GM12891 (cell line): ENCODE results near the gene FCAMR.
A peak's percentile ranks its signal among the peaks of the same experiment; 100 is the strongest.

Experiments
- DNase-seq: peaks from one replicate; pipeline ENCODE4 v3.0.0; 2011; ENCODE audit warnings: low spot score; ENCODE audit not compliant: insufficient read length
- FAIRE-seq: peaks from 2 replicates; lab custom pipeline; 2011; peaks lifted over from hg19 to GRCh38; lab: Jason Lieb, UNC
- PAX5 ChIP-seq: IDR thresholded peaks from 2 replicates; pipeline ENCODE4 v1.6.1; 2011; ENCODE audit warnings: low read length, moderate library complexity, mild to moderate bottlenecking; ENCODE audit not compliant: insufficient read depth, severe bottlenecking
- POLR2A ChIP-seq: IDR thresholded peaks from 2 replicates; pipeline ENCODE4 v1.6.1; 2011; ENCODE audit warnings: low read depth, low read length, control low read depth
- POLR2AphosphoS5 ChIP-seq: IDR thresholded peaks from 2 replicates; pipeline ENCODE4 v1.6.1; 2011; ENCODE audit warnings: low read depth, low read length, control low read depth
- POU2F2 ChIP-seq: IDR thresholded peaks from 2 replicates; pipeline ENCODE4 v1.6.1; 2011; ENCODE audit warnings: low read depth, mild to moderate bottlenecking, control low read depth, low read length, moderate library complexity
- SPI1 ChIP-seq: IDR thresholded peaks from 2 replicates; pipeline ENCODE4 v1.6.1; 2011; ENCODE audit warnings: low read depth, low read length, control low read depth
- TAF1 ChIP-seq: IDR thresholded peaks from 2 replicates; pipeline ENCODE4 v1.6.1; 2011; ENCODE audit warnings: low read depth, low read length, control low read depth

FCAMR gene

DNA sequence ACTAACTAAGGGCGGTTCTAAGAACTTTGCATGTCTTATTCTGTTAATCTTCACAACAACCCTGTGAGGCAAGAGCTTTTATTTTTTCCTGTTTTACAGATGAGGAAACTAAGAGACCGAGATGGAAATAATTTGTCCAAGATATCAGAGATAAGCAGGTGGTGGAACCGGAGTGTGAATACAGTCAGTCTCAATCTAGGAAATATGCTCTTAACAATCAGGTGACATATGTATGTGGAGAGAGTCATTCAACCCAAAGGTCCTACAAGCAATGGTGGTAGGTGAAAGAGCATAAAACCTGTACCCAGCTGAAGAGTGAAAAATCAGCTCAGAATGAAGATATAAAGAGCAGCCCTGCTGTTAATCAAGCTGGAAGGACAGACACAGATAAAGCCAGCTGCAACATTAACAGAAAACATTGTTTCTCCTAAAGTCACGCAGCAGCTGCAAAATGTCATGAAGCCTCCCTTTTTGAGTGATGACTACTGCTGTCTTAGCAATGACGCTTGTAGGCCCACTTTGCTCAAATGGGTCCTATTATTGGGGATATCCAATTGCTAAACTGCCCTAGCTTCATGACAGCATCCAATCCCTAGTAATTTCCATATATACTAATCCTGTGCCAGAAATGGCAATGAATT, 30.5 kb upstream of the FCAMR start:
- DNase-seq (no peak), FAIRE-seq (no peak)
- TF ChIP-seq POLR2AphosphoS5 (no peak), PAX5 (no peak), POLR2A (no peak), TAF1 (no peak), POU2F2 (no peak), SPI1 (no peak)

DNA sequence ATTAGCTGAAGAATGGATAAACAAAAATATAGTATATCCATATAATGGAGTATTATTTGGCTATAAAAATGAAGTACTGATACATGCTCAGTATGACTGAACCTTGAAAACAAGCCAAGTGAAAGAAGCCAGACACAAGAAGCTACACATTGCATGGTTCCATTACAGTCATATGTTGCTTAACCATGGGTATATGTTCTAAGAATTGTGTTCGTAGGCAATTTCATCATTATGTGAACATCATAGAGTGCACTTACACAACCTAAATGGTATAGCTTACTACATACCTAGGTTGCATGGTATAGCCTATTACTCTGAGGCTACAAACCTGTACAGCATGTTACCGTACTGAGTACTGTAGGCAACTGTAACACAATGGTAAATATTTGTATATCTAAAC, 28.6 kb upstream of the FCAMR start:
- FAIRE-seq (no peak), DNase-seq (no peak)
- no peak for TF ChIP-seq POLR2A
- TF ChIP-seq SPI1, result no peak
- TF ChIP-seq PAX5, result no peak

DNA sequence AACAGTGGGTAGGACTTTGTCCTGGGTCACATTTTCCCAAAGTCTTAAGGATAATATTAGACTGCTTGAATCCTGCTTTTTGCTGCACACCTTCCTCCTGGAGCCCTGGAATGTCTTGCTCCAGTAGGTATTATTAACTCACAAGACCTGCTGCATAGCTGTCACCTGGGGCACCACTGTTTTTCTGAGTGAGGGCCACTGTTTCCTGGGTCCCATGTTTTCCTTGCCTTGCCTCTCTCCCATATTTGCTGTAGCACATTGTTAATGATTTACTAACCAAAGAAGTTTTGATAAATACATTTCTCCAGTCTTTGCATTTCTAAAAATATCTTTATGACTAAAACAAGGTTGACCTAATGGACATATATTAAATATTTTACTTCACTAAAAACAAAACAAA, 22.5 kb upstream of the FCAMR start:
- FAIRE-seq (no peak), DNase-seq (no peak)
- TF ChIP-seq PAX5, result no peak
- no peak for TF ChIP-seq SPI1
- no peak for TF ChIP-seq POLR2A
- TF ChIP-seq POLR2AphosphoS5, result no peak
- no peak for TF ChIP-seq TAF1
- no peak for TF ChIP-seq POU2F2

DNA sequence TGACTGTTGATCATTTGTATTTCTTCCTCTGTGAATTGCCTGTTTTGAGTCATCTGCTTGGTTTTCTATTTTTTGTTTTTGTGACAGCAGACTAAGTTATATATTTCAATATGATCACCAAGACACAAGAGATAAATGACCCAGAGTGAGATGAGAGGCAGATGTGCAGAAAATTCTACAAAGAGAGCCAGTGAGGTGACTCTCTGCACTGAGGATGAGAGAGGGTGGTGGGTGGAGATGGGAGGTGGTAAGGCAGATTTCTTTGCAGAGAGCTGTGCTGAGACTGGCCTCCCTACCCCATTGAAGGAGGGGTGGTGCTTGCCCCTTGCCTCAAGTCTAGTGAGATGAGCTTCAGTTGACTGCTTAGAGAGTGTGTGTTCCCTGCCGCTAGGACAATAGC, 17.6 kb upstream of the FCAMR start:
- TF ChIP-seq SPI1 (no peak), POLR2AphosphoS5 (no peak), POU2F2 (no peak), TAF1 (no peak)
- DNase-seq (no peak), FAIRE-seq (no peak)

DNA sequence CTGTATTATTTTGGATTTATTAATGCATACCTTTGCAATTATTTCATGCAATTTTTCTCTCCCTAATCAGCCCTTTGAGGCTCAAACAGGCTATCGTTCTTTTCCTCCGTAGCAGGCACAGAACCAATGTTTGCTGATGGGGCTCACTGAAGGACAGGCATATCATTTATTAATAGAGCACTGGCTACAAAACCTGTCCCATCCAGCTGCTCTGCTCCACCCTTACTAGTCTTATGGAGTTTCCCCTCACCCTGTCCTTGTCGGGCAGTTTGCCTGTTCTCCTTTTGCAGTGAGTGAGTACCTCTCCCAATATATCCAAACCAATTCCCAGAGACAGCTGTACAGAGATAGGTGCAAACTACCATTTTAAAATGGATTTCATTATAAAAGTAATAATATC, 16.6 kb upstream of the FCAMR start:
- FAIRE-seq, result no peak

DNA sequence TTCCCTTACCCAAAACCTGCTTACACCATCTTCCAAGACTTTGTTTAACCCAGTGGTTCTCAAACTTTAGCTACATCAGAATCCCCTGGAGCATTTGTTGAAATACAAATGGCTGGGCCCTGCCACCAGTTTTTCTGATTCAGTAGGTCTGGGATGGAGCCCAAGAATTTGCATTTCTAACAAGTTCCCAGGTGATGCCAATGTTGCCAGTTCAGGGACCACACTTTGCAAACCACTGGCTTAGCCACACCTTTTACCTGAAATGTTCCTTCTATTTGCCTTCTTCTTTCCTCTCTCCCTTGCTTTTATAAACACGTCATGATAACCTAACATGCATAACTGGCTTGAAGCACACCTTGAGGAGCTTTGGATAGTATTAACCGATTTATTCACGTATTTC, 16.1 kb upstream of the FCAMR start:
- FAIRE-seq (no peak), DNase-seq (no peak)
- no peak for TF ChIP-seq POLR2A
- TF ChIP-seq TAF1, result no peak
- no peak for TF ChIP-seq POLR2AphosphoS5
- TF ChIP-seq PAX5, result no peak
- TF ChIP-seq POU2F2, result no peak

More for the DNA sequence above, 16.6 kb upstream of the FCAMR start:
- no peak for DNase-seq
- TF ChIP-seq POLR2A (no peak), PAX5 (no peak), TAF1 (no peak), SPI1 (no peak)

DNA sequence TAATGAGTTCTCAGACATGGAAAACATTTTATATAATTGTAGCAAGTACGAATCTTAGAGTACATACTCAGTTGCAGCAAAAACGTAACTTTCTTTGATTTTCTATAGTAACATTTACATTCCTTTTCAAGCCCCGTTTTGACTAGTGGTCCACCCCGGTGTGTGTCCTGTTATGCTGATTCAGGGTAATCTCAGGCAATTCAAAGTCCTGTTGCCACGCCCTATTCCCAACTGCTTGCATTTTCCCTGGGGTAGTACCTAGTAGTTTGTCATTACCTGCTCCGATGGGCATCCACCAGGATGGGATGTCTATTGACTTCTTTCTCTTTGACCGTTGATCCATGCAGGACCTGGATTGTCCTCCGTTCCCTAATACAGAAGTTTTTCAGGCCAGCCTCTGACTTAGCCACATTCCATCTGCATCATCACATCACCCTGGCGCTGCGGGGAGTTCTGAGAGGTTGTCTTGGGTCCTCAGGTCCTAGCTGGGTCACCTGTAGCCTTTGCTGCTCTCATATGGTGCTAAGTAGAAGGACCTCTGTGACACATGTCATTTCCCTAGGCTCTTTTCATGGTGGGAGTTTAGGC, 15.0 kb upstream of the FCAMR start:
- TF ChIP-seq POLR2AphosphoS5 (no peak), TAF1 (no peak), POU2F2 (no peak), SPI1 (no peak), POLR2A (no peak)
- DNase-seq (no peak), FAIRE-seq (no peak)

DNA sequence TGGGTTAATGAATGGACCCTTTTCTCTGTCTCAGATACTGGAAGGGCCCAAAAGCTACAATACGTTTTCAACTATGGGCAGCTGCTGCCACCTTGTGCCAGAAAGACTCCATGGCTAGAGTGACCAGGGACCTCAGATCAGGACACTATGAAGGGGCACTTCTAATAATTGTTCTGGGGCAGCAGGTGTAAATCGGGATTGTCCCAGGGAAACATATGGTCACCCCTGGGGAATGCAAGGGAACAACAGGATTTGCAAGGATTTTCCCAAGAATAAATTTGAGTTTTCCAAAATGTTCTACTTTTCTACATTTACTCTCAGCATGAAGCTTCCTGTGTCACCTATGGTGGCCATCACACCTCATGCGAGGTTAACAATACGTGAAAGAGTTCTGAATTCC, 12.0 kb upstream of the FCAMR start:
- DNase-seq, result peak; percentile 28
- peak; percentile 85 for FAIRE-seq
- TF ChIP-seq SPI1 (no peak), TAF1 (no peak), POU2F2 (no peak), PAX5 (no peak), POLR2A (no peak), POLR2AphosphoS5 (no peak)

DNA sequence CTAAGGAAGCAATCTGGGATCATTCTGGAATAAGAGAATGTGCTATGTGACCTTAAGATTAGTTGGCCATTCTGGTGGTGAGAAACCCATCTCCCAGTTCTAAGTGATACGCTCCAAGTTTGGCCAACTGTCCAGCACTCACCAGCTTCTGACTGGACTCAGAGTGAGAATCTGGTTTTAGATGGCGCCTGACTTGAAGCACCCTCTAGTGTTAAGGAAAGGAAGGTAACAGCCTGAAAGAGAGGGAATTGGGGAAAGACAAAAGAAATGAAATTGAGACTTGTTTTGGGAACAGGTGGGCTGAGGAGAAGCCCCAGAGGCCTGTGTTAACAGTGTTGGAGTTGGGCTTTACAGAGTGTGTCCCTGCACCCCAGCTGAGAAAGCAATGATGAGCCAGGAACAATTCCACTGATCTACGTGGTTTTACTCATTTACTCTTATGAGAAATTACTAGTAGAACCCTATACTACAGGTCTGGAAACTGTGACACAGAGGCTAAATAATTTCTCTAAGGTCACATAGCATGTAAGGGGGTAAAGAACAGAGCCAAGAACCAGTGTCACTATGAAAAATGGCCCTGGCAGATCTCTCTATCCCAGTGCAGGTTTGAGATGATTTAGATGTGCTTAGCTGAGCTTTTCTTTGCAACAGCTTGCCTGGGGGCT, 9.3 kb upstream of the FCAMR start:
- FAIRE-seq, result peak; percentile 55
- DNase-seq, result no peak
- TF ChIP-seq TAF1, result no peak
- TF ChIP-seq PAX5, result no peak
- no peak for TF ChIP-seq POLR2A
- TF ChIP-seq SPI1, result no peak
- TF ChIP-seq POLR2AphosphoS5, result no peak
- no peak for TF ChIP-seq POU2F2

DNA sequence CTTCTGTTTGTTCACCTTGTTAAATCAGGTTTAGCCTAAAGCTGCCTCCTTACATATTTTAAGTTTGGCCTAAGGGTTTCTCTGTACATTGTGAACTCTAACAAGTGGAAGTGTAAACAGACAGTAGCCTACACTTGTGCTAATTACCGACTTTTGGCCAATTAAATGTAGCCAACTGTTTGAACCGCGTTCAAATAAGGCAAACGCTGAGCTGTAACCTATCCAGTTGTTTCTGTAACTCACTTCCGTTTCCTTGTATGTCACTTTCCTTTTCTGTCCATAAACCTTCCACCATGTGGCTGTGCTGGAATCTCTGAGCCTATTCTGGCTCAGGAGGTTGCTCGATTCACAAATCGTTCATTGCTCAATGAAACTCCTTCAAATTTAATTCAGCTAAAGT, 8.0 kb upstream of the FCAMR start:
- TF ChIP-seq POLR2A, result no peak
- TF ChIP-seq POLR2AphosphoS5, result no peak
- no peak for TF ChIP-seq TAF1
- no peak for TF ChIP-seq SPI1
- TF ChIP-seq PAX5, result no peak
- TF ChIP-seq POU2F2, result no peak
- DNase-seq (no peak), FAIRE-seq (no peak)

DNA sequence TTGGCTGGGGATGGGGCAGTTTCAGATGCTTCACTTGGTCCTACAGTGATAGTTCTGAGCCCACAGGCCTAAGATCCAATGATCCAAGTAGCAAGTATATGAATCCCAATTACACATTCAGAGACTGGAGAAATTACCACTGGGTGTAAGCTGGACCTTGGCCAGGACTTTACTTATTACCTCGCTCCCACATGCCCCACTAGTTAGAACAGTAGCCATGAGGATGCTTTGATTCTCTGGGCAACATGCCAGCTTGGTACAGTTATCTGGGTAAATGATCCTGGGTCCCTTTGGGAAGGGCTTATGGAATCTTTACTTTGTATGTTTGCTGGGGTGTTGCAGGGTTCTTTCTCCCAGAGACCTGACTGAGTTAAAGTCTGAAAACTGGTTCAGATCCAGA, 5.0 kb upstream of the FCAMR start:
- no peak for DNase-seq
- TF ChIP-seq PAX5, result no peak
- no peak for TF ChIP-seq TAF1
- no peak for TF ChIP-seq POLR2AphosphoS5
- TF ChIP-seq POLR2A, result no peak
- TF ChIP-seq POU2F2, result no peak
- TF ChIP-seq SPI1, result no peak
- no peak for FAIRE-seq
